HUDEP-2 (cell line): ENCODE data around the gene SMIM26.

Source experiments
- DNase-seq, 76 experiments: peaks; one replicate each; lab custom pipeline; 2025; ENCODE audit not compliant: unreplicated experiment in 76 of 76; lab: John Stamatoyannopoulos, UW

Gene SMIM26

DNA sequence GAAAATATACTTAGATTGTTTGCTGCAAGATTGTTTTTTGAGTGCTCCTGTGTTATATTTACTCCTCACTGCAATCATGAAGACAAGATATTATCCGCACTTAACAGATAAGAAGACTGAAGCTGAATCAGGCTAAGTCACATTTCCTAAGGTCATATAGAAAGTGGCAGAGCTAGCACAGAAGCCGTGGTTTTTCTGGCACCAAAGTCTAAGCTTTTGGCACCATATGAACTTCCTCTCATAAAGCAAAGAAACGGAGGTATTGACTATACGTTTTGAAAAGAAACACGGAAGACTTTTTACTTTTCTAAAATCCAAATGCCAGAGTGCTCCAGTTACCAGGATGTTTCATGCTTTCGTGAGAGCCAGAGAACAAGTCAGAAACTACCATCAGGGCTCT, 11.3 kb downstream of the SMIM26 start:
- DNase-seq: peak in 1 of 76 experiments; percentile 9

DNA sequence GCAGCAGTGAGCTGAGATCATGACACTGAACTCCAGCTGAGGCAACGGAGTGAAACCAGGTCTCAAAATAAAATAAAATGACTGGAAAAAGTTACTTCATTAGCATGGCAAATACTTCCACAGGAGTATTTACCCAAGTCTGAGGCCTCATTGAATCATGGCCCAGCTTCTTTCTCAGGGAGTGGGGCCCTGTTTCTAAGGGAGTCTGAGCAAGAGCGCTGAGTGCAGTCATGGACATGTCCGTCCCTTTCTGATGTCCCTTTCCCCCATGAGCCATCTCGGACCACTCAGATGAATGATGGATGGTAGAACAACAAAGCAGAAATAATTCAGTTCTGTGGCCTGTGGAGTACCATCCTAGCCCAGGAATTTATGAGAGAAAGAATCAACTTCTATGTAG, 12.8 kb downstream of the SMIM26 start:
- DNase-seq: no peak

DNA sequence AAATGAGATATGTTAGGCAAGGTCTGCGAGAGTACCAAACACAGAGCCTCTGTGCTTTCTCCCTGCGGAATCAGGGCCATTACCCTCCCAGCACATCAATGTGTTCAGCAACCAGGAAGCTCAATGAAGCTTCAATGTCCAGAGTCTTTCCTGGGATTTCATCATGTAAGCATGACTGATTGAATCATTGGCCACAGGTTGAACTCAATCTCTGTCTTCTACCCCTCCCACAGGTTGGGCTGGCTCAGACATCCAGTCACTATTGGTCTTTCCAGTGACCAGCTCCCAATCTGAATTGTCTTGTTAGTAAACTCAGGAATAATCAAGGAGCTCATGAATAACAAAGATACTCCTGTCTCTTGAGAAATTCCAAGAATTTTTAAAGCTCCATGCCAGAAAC, 17.9 kb downstream of the SMIM26 start:
- no peak for DNase-seq

DNA sequence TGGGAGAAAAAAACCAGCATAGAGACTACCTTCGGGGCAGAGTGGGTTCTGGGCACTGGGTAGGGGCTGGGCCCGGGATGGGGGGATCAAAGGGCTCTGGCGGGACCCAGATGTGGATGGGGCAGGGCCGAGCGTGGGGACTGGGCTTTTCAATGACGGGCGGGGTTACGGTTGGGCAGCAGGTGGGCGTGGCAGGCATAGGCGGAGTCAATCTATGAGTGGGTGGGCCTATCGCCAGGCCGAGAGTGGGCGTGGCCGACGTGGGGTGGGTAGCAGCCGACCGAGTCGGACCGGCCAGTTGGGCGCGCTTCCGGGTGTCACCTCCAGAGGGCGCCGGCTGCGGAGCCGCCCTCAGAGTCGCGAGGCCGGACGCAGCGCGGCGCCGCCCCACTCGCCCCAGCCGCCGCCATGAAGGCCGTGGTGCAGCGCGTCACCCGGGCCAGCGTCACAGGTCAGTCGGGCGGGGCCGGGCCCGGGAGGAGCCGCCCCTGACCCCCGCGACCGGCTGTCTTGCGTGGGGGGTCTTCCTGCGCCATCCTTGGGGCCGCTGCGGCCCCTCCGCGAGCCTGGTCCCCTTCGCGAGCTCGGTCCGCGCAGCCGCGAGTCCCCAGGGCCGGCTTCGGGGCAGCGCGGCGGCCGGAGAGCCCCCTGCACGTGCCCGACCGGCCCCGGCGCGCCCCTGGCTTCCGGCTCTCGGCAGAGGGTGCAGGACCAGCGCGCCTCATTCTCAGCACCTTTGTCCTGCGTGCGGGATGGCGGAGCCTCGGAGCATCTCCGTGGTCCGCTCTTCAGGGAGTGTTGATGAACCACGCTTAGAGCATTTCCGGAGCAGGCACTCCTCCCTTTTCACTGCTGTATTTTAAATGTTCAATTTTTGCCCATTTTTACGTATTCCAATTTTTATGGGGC, 20.7 kb downstream of the SMIM26 start, which contains the start of gene DTD1:
Gene DTD1 (plus strand): TSS at position 390 of the 909 bp plus-strand sequence. CDS start 19 bp downstream, at position 409.
- DNase-seq: peak in 75 of 76 experiments; percentile 13 to 94 (median 84)

DNA sequence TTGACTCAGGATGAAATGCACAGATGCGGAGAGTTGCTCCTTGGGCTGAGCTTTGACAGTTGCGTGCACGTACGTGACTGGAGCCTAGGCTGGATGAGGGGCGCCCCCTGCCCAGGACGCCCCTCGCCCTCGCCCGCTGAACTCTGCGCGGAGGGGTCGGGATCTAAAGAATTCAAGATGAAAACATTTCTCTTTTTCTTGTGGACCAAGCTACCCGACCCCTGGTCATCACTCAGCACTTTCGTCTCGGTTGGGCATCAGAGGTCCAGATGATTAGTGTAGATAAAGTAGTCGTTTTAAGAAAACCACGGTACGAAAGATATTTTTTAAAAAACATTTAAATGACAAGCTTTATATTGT, 21.3 kb downstream of the SMIM26 start:
- no peak for DNase-seq

DNA sequence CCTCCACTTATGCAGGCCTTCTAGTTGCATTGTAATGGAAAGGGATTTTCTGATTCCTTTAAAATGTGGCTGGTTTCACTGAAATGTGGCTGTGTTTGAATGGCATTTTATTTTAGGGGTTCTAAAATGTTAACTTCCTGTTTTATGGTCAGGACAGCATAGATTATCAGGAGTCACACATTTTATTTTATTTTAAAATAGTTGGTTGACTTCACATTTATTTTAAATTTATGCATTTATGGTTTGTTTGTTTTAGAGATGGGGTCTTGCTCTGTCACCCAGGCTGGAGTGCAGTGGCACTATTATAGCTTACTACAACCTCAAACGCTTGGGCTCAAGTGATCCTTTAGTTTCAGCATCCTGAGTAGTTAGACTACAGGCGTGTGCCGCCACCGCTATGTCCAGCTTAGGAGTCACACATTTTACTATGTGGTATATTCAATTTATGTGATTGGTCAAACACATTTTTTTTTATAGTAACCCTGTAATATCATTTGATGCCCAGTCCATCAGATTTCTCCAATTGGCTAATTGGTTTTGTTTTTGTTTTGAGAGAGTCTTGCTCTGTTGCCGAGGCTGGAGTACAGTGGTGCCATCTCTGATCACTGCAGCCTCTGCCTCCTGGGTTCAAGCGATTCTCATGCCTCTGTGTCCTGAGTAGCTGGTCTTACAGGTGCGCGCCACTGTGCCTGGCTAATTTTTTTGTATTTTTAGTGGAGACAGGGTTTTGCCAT, 22.9 kb downstream of the SMIM26 start:
- no peak for DNase-seq

DNA sequence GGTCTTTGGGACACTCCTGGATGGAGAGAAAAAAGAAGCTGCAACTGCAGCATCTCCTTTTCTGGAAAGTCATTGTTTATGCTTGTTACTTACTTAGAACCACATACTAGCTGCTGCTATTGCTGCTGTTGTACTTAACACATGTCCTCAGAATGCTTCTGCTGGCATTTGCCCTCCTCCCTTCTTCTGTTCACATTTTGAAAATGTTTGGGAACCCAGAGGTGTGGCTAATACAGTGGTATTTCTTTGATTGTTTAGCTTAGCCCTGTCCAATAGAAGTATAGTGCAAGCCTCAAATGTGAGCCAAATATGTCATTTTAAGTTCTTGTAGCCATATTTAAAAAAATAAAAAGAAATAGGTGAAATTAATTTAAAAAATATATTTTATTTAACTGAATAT, 29.0 kb downstream of the SMIM26 start:
- DNase-seq: no peak

DNA sequence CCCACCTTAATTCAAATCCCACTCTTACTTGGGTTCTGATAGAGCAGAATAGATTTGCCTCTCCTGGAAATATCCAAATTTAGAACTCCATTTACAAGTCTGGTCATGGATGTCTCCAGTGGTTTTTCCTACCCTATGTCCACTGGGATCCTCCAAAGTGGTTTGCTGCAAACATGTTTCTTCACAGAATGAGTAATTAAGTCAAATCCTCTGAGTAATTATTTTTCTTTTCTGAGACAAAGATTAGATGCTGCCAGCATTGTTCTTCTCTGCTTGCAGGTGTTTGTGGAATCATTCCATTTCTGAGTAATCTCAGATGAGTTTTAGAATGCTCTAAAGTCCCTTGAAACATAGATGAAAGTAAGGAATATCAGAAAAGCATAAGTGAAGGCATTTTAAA, 42.5 kb downstream of the SMIM26 start:
- no peak for DNase-seq

DNA sequence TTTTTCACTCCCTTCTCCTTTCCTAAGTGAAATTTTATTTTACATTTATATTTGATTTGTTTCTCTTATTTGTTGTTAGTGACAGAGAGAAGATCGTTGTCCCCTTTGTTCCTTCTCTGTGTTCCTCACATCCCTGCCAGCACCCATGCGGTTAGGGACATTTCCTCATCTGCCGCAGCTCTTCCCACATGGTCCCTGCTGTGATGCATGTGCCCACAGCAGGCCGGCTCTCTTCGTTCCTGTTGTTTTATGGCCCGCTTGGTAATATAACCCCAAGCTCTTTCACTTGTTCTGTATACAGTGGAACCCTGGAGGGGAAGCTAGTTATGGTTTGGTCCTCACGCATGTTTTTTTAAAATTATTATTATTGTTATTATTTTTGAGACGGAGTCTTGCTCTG, 44.3 kb downstream of the SMIM26 start:
- no peak for DNase-seq

DNA sequence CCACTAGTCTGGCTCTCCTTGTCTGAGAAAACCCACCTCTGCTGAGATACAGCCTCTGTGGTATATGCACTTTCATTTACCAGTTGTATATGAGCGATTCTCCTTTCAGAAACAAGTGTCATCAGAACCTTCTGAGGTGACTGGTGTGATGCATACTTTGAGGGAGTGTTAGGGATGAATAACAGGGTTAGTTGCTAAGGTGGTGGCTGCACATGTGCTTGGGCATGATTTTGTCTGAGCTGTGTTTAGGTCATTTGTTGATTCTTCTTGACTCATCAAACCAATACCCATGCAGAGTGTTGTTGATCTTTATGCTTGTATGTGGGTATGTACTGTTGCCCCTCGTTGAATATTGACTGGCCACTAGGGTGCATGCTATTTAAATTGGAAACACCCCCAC, 46.3 kb downstream of the SMIM26 start:
- no peak for DNase-seq

DNA sequence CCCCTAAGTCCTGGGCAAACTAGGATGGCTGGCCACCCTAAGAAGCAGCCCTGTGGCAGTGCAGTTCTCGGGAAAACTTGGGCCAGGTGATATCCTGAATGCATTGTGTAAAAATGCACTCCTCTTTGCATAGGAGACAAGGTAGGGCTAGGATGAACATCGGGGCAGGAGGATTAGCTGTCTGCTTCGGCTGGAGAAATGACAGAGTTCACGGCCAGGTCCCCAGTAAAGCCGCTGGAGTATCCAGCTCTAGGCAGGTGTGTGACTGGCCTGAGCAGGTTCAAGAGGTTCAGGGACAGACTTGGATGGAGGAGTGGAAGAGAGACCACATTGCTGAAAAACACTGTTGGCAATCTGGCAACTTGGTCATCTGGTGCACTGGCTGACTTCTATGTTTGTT, 47.0 kb downstream of the SMIM26 start:
- DNase-seq: no peak

DNA sequence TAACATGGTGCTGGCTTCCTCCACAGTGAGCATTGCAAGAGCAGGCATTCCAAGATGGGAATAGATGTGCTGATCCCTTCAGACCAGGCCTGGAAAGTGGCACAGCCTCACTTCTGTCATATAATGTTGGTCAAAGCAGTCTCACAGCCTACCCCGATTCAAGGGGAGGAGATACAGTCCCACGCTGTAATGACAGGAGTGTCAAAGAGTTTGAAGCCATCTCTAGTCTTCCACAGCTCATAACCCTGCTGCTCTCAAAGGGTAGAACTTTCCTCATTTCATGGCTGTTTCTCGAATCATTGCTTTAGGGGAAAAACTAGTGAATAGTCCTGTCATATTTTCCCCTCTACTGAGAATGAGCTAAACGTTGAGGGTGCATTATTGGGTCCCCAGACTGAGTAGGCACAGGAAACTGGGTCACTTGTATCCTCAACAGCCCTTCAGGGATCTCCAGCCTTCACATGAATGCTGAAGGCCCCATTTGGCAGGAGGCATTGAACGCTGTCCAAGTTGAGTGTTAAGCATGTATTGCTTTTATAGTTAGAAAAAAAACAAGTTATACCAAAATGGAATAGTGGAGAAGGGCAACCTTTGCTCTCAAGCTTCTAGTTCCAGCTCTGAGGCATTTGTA, 47.9 kb downstream of the SMIM26 start:
- no peak for DNase-seq
